HFFc6 (cell line): ENCODE results near the gene ZNF789. TPM values are rescaled to one million over a fixed set of nuclear protein-coding genes. Genes with fewer than 3 reads are reported as not detected.
A peak's percentile ranks its signal among the peaks of the same experiment; 100 is the strongest.

Experiments used
- DNase-seq: peaks from one replicate; pipeline ENCODE4 v3.0.0-alpha.2; 2018
- H3K27ac Mint-ChIP-seq: 2 replicates; pipeline ENCODE4 v1.8.0; 2020; ENCODE audit warnings: mild to moderate bottlenecking, mixed read lengths
- H3K27me3 Mint-ChIP-seq: 2 replicates; pipeline ENCODE4 v1.8.0; 2021; ENCODE audit warnings: mild to moderate bottlenecking, moderate library complexity, mixed read lengths; ENCODE audit not compliant: insufficient read depth
- H3K36me3 Mint-ChIP-seq: 2 replicates; pipeline ENCODE4 v1.8.0; 2021; ENCODE audit warnings: low read depth, mixed read lengths
- H3K4me1 Mint-ChIP-seq: 2 replicates; pipeline ENCODE4 v1.8.0; 2020; ENCODE audit warnings: low read depth, mixed read lengths
- H3K4me3 Mint-ChIP-seq: 2 replicates; pipeline ENCODE4 v1.8.0; 2020; ENCODE audit warnings: mild to moderate bottlenecking, moderate library complexity, mixed read lengths
- H3K9me3 Mint-ChIP-seq: 2 replicates; pipeline ENCODE4 v1.8.0; 2020; ENCODE audit warnings: mild to moderate bottlenecking, mixed read lengths
- total RNA-seq, 6 experiments: library from RNA; stranded (reverse); fragmentation: NEBNext Ultra II Directional; extraction: Animal tissue kit (Norgen Biotek cat#: 25700); gene quantifications; 2 replicates in 1 of 6; 3 replicates in 5 of 6; pipeline ENCODE4 v1.2.3, GENCODE V29; 2021
- TF ChIP-seq, protein P1 (sequence below): fragments of 200-600 bp; sonication (generic); IDR thresholded peaks from 2 replicates; pipeline ENCODE4 v1.5.0; 2021; ENCODE audit warnings: antibody characterized with exemption, mild to moderate bottlenecking

Gene ZNF789
- total RNA-seq, 6 experiments from 2014 or later: 5.2 to 6.4 (median 5.6) TPM

DNA sequence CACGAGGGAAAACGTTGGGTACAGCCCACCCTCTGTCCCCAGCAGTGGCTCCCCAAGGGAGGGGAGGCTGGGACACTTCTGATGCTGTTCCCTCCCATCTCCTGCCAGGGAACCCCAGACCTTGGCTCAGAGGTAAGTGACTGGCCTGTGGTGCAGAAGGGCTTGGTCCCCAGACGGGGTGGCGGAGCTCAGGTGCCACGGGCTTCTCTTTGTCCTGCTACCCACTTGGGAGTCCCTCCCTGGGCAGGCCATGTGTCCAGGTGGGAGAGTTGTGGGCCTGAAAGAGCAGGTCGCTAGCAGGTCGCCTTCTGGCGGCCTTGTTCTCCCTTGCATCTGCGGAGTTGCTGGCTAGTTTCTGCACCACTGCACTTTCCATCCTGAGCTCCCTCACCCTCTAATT, 16.8 kb upstream of the ZNF789 start:
- TF ChIP-seq, protein P1, sequence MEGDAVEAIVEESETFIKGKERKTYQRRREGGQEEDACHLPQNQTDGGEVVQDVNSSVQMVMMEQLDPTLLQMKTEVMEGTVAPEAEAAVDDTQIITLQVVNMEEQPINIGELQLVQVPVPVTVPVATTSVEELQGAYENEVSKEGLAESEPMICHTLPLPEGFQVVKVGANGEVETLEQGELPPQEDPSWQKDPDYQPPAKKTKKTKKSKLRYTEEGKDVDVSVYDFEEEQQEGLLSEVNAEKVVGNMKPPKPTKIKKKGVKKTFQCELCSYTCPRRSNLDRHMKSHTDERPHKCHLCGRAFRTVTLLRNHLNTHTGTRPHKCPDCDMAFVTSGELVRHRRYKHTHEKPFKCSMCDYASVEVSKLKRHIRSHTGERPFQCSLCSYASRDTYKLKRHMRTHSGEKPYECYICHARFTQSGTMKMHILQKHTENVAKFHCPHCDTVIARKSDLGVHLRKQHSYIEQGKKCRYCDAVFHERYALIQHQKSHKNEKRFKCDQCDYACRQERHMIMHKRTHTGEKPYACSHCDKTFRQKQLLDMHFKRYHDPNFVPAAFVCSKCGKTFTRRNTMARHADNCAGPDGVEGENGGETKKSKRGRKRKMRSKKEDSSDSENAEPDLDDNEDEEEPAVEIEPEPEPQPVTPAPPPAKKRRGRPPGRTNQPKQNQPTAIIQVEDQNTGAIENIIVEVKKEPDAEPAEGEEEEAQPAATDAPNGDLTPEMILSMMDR: no peak
- no peaks in the 10 kb centered on the region; the same call in 1 of the 2 replicates for H3K4me1 Mint-ChIP-seq
- peaks cover 2% of the 10 kb centered on the region; the same call in 1 of the 2 replicates for H3K27me3 Mint-ChIP-seq
- no peak overlapping the region for H3K27ac Mint-ChIP-seq
- no peak for DNase-seq
- no peak overlapping the region for H3K4me3 Mint-ChIP-seq
- no peaks in the 10 kb centered on the region for H3K9me3 Mint-ChIP-seq
- H3K36me3 Mint-ChIP-seq: peaks cover 20% of the 10 kb centered on the region

DNA sequence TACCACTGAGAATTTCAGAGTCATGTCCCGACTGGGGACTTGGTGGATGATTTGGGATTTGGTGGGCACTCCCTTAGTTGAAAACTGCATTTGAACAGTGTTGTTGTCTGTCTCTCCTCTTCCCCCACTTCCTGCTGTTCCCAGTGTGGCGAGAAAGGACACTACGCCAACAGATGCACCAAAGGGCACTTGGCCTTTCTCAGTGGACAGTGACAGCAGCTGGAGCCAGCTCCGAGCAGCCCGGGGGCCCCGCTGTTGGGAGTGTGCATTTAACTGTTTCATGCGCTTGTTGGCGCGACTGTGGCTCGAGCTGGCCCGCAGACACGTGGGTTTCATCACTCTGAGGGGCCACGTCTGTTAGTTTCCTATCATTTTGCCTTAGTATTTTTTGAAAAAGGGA, 16.4 kb upstream of the ZNF789 start:
- Mint-ChIP-seq H3K4me3 (no peak overlapping the region), H3K9me3 (no peaks in the 10 kb centered on the region), H3K36me3 (peaks cover 20% of the 10 kb centered on the region), H3K27me3 (peaks cover 2% of the 10 kb centered on the region; the same call in 1 of the 2 replicates), H3K4me1 (no peaks in the 10 kb centered on the region; the same call in 1 of the 2 replicates), H3K27ac (no peak overlapping the region; the same call in 1 of the 2 replicates)
- DNase-seq: no peak
- TF ChIP-seq, protein P1: no peak

DNA sequence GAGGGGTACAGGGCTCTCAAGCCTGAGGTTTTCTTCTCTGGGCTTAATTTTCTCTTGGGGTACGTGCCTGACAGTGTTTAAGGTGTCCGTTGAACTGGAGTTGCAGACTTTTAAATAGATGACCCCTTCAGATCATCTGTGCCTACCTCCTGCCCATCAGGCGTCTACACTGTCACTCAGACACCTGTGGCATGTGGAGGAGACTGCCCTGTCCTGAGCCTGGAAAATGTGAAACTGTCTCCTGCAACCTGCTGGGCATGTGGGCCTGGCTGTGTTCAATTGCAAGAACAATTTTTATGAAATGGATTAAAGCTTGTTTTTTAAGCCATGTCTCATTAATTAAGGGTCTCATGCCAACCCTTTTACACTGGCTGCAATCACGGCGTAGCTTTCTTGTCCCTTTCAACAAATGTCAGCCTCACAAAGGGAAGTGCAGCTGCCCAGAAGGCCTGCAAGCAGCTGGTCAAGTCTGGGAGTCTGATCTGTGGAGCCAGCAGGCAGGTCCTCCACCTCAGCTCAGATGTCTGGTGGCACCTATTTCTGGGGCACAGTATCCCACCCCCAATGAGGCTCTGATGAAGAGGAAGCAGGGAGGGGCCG, 15.5 kb upstream of the ZNF789 start:
- peaks cover 2% of the 10 kb centered on the region; the same call in 1 of the 2 replicates for H3K27me3 Mint-ChIP-seq
- TF ChIP-seq, protein P1: no peak
- no peak for DNase-seq
- no peaks in the 10 kb centered on the region; the same call in 1 of the 2 replicates for H3K4me1 Mint-ChIP-seq
- no peaks in the 10 kb centered on the region for H3K9me3 Mint-ChIP-seq
- no peak overlapping the region for H3K4me3 Mint-ChIP-seq
- H3K27ac Mint-ChIP-seq: peak overlapping the region; percentile 40; the same call in 1 of the 2 replicates
- peaks cover 20% of the 10 kb centered on the region for H3K36me3 Mint-ChIP-seq

DNA sequence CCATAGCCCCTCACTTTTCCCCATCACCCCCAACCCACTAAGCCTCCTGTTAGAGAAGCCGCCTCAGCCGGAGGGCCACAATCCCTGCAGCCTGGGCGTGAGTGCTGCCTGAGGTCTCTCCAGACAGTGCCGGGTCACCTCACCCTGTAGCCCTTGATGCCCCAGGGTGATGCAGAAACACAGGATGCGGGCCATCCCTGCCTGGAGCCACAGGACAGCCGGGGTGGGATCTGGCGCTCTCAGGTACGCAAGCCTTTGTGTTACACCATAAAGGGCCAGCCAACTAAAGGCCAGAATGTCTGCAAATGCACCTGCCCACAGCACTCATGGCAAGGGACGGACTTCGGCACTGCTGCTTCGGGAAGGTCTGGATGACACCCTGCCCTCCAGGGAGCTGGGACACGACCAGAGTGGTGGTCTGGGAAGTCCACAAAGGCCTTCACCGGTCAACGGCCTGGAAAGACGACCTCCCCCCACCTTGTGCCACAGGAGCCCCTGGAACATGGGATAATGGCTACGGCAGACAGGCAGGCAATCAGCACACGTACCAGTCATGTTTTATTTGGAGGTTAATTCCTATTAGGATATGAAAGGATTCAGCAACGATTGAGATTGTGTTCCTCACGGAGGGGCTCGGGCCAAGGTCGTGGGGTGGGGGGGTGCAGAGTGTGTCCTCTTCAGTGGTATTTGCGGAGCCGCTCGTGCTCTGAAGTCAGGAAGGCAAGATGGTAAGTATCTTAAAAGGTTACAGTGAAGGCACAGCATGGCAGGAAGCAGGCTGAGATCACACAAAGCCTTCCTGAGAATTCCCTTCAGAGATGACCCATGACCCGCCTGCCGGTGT, 14.8 kb upstream of the ZNF789 start:
- no peak overlapping the region for H3K4me3 Mint-ChIP-seq
- no peaks in the 10 kb centered on the region for H3K9me3 Mint-ChIP-seq
- no peak for DNase-seq
- H3K36me3 Mint-ChIP-seq: peaks cover 23% of the 10 kb centered on the region
- no peaks in the 10 kb centered on the region; the same call in 1 of the 2 replicates for H3K4me1 Mint-ChIP-seq
- H3K27ac Mint-ChIP-seq: no peak overlapping the region; the same call in 1 of the 2 replicates
- peaks cover 2% of the 10 kb centered on the region; the same call in 1 of the 2 replicates for H3K27me3 Mint-ChIP-seq
- TF ChIP-seq, protein P1: no peak

DNA sequence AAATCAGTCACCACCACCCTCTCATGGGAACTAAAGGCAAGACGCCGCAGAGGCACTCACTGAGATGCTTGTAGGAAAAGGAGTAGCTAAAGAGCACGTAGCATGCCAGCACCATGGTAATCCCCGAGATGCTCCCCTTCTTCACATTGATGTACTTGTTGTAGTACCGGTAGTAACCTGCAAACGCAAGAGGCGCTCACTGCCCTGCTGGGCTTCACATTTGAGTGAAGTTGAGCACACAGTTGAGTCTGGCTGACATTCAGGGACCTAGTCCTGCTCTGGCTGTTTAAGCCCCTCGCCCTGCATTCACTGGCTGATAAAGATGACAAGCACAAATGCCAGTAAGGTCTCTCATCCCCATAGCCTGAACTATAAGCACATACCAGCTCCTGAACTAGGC, 13.6 kb upstream of the ZNF789 start:
- Mint-ChIP-seq H3K36me3 (peaks cover 24% of the 10 kb centered on the region), H3K4me3 (no peak overlapping the region), H3K4me1 (peaks cover 4% of the 10 kb centered on the region; the same call in 1 of the 2 replicates), H3K27ac (peak overlapping the region; percentile 34; the same call in 1 of the 2 replicates), H3K9me3 (no peaks in the 10 kb centered on the region), H3K27me3 (peaks cover 2% of the 10 kb centered on the region; the same call in 1 of the 2 replicates)
- TF ChIP-seq, protein P1: peak; percentile 70
- peak; percentile 16 for DNase-seq
